VCaP (cell line): ENCODE results near the gene HHAT.

Experiments used
- H3K27ac ChIP-seq: fragments of 450-650 bp; 2 replicates; pipeline ENCODE4 v1.5.1; 2017
- CTCF ChIP-seq: fragments of 450-650 bp; conservative IDR thresholded peaks from 2 replicates; pipeline ENCODE4 v1.5.1; 2017; ENCODE audit warnings: mild to moderate bottlenecking, moderate library complexity

HHAT gene

DNA sequence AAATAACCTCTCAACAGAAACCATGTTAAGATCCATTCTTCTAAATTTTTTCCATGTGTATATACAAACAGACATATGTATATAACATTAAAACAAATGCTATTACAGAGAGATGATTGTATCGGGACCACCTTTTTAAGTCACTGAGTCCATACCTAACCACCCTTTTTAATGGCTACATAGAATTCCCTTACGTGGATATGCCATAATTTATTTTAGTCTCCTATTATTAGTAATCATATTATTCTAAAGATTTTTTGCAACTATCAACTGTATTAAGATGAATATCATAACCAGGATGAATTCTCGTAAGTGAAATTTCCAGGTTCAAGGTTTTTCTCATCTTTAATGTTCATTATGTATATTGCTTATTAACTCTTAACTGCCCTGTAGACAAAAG lies 259.7 kb downstream of the HHAT start:
- no peak overlapping the region for H3K27ac ChIP-seq
- no peak for TF ChIP-seq CTCF

- H3K27ac ChIP-seq = no peak overlapping the region
- TF ChIP-seq CTCF = no peak
These were observed 260.2 kb downstream of the HHAT start for GRCh38 chr1:210588946-210589345.

- no peak for TF ChIP-seq CTCF
- H3K27ac ChIP-seq = no peak overlapping the region
These were observed 262.5 kb downstream of the HHAT start for GRCh38 chr1:210591214-210591613.

DNA sequence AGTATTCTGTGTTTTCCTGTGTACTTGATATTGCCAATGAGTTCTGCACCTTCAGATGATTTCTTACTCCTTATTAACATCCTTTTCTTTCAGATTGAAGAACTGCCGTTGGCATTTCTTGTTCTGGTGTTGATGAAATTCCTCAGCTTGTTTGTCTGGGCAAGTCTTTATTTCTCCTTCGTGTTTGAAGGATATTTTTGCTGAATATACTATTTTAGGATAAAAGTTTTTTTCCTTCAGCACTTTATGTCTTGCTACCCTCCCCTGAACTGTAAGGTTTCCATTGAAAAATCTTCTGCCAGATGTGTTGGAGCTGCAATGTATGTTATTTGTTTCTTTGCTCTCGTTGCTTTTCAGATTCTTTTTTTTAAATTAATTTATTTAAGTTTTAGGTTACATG lies 265.9 kb downstream of the HHAT start:
- no peak for TF ChIP-seq CTCF
- no peak overlapping the region for H3K27ac ChIP-seq

DNA sequence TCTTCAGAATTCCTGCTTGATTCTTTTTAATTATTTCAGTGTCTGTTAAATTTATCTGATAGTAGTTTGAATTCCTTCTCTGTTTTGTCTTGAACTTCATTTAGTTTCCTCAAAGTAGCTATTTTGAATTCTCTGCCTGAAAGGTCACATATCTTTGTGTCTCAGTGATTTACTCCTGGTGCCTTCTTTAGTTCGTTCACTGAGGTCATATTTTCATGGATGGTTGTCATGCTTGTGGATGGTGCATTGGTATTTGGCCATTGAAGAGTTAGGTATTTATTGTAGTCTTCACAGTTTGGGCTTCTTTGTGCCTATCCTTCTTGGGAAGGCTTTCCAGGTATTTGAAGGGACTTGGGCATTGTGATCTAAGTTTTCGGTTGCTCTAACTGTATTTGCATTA lies 267.9 kb downstream of the HHAT start:
- H3K27ac ChIP-seq = no peak overlapping the region

GRCh38 chr1:210597555-210598134 lies 268.9 kb downstream of the HHAT start:
- no peak overlapping the region for H3K27ac ChIP-seq
- TF ChIP-seq CTCF = no peak

More for the DNA sequence above, 267.9 kb downstream of the HHAT start:
- no peak for TF ChIP-seq CTCF

DNA sequence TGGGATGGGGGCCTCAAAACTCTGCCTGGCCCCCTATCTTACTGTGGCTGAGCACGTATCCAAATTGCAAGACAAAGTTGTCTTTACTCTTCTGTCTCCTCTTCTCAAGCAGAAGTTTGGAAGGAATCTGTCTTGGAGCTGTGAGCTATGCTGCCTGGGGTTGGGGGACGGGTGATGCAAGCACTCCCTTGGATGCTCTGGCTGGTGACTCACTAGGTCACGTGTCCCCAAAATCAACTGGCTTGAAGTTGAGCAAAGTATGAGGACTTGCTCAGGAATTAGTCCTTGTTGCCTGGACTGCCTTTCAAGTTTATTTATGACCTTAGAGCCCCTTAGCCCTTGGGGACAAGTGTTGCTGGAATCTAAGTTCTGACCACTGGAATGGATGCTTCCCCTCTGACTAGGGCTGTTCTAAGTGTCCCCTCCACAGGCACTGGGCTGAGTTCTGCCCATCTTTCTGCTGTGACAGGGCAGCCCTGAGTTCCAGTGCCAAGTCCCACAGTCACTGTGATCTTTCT lies 269.5 kb downstream of the HHAT start:
- no peak overlapping the region for H3K27ac ChIP-seq

More for the DNA sequence above, 269.5 kb downstream of the HHAT start:
- no peak for TF ChIP-seq CTCF
